Hepatocyte (in vitro differentiated cells): Measurements from ENCODE around the gene SEMA3A.

ENCODE experiments used
- EZH2 ChIP-seq: fragments of 200-600 bp; sonication (generic); IDR thresholded peaks from 2 replicates; pipeline ENCODE4 v1.6.1; 2016; ENCODE audit warnings: antibody characterized with exemption, mild to moderate bottlenecking, borderline replicate concordance
- EZH2phosphoT487 ChIP-seq: fragments of 200-600 bp; sonication (generic); IDR thresholded peaks from one replicate; pipeline ENCODE4 v1.6.1; 2018; ENCODE audit warnings: antibody characterized with exemption, mild to moderate bottlenecking, low read depth, moderate library complexity; ENCODE audit not compliant: unreplicated experiment, severe bottlenecking
- TF ChIP-seq, protein P1 (sequence below): fragments of 200-600 bp; sonication (generic); IDR thresholded peaks from 2 replicates; pipeline ENCODE4 v1.5.1; 2016; ENCODE audit warnings: antibody characterized with exemption, mild to moderate bottlenecking; ENCODE audit not compliant: poor library complexity

- TF ChIP-seq, protein P1, sequence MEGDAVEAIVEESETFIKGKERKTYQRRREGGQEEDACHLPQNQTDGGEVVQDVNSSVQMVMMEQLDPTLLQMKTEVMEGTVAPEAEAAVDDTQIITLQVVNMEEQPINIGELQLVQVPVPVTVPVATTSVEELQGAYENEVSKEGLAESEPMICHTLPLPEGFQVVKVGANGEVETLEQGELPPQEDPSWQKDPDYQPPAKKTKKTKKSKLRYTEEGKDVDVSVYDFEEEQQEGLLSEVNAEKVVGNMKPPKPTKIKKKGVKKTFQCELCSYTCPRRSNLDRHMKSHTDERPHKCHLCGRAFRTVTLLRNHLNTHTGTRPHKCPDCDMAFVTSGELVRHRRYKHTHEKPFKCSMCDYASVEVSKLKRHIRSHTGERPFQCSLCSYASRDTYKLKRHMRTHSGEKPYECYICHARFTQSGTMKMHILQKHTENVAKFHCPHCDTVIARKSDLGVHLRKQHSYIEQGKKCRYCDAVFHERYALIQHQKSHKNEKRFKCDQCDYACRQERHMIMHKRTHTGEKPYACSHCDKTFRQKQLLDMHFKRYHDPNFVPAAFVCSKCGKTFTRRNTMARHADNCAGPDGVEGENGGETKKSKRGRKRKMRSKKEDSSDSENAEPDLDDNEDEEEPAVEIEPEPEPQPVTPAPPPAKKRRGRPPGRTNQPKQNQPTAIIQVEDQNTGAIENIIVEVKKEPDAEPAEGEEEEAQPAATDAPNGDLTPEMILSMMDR: no peak
- no peak for TF ChIP-seq EZH2
- TF ChIP-seq EZH2phosphoT487: no peak
Measured at GRCh38 chr7:84134169-84134568, 60.4 kb downstream of the SEMA3A start.
